D341Med (cell line): ENCODE measurements around the gene CELSR3.
A peak's percentile ranks its signal among the peaks of the same experiment; 100 is the strongest.

Experiments used
- DNase-seq: peaks from one replicate; pipeline ENCODE4 v3.0.0; 2012; ENCODE audit warnings: low spot score

CELSR3 gene

DNA sequence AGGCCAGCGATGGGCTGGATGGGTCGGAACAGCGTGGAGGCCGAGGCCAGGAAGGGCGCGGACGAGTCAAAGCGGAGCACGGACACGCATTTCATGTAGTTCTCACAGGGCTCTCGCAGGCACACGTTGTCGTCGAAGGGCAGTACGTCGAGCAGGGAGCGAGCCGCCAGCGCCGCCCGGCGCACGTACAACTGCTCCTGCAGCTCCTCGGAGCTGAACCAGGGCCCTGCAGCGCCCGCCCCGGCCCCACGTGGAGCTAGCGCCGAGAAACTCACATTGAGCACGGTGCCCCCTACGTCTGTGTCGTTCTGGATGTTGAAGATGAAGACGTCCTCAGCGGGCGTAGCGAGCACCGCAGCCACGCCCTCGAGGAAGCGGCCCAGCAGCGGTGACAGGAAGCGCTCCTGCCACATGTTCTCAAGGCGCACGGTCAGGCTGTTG is 5.8 kb downstream of the CELSR3 start:
- DNase-seq = no peak

- DNase-seq = no peak
Observed at GRCh38 chr3:48656061-48656840, 6.4 kb downstream of the CELSR3 start.

DNA sequence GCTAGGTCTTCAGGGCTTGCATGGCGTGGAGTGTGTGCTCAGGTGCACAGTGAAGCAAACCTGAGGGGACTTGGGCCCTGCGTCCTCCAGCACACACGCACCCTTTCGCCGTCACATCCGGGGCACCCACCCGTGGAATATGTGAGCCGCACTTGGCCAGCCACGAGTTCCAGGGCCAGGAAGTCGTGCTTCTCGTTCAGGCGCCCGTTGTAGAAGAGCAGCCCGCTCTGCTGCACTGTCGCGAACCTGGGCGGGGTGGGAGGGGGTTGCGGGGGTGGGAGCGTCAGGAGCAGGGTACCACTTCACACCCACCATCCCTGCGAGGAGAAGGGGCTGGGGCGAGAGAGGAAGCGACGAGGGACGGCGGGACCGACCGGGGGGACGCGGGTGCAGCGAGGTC is 7.1 kb downstream of the CELSR3 start:
- no peak for DNase-seq

- no peak for DNase-seq
Observed at GRCh38 chr3:48655063-48655462, 7.6 kb downstream of the CELSR3 start.

DNA sequence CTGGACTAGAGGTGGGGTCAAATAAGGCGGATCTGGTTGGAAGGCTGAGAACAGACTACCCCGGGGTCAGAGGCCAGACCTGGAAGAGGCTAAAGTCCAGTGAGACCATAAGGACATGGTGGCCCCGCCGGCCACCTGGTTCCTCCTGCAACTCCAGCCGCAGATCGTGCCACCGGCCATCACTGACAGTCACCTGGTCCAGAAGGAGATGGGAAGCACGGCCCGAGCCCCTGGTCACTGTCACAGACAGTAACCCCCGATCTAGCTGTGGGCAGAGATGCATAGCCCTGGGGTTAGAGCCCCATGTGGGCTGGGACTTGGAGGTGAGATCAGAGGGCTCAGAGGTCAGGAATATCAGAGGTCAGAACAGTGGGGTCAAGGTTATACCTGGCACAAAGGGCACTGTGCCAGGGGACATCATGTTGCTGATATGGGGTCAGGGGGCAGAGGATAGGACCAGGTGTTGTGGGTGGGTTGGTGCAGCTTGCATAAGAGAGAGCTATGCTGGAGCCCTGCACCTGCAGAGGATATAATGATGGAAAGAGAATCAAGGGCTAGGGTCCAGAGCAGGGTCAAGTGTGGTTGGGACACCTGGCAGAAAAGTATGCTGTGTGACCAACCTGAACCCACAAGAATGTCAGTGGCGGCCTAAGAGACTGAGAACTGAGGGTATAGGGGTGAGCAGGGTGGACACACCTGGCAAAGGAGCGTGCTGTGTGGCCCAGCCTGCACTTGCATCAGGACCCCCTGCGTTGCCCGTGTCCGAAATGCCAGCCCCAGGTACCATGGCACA is 9.6 kb downstream of the CELSR3 start:
- DNase-seq = no peak

DNA sequence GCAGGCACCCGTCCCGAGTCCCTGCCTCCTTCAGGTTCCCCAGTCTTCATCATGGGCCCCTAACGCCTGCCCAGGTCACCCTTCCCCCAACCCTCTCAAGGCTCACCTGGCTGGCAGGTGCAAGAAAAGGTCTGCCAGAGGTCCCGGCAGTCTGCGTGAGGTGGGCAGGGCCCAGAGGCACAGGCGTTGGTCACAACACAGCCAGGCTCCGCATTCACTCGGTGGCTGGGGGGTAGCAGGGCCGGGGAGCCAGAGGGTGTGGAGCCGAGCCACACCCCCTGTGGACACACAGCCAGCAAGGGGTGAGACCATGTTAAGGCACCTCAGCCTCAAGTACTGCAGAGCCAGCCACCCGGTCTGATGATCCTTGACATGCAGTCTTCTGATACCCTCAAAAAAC is 10.9 kb downstream of the CELSR3 start:
- no peak for DNase-seq

- no peak for DNase-seq
Observed at GRCh38 chr3:48650723-48651122, 12.0 kb downstream of the CELSR3 start.

DNA sequence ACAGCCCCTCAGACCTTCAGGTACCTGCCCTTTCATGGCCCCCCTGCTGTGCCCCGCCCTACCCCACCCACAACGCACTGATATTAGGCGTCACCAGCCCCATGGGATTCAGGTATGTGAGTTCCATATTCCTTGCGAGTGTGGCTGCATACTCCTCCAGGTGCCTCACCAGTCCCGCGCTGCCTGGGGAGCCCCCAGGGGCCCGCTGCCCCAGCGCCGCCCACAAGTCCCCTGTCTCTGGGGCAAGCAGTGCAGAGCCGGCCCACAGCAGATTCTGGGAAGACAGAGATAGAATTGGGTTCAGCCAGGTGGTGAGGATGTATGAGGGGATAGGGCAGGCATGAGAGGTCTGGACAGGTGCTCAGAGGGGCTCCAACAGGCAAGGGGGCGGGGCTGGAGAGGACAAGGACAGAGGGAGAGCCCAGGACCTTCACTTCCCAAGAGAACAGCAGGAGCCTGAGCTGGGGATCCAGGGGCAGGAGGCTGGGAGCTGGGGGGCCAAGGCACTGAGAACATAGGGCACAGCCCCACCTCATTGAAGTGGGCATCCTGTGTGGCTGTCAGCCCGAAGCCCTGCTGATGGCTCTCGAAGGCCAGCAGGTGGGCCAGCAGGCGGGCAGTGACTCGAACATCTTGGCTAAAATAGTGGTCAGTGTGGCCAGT is 14.4 kb downstream of the CELSR3 start:
- no peak for DNase-seq

- DNase-seq = no peak
Observed at GRCh38 chr3:48647714-48648113, 15.0 kb downstream of the CELSR3 start.

DNA sequence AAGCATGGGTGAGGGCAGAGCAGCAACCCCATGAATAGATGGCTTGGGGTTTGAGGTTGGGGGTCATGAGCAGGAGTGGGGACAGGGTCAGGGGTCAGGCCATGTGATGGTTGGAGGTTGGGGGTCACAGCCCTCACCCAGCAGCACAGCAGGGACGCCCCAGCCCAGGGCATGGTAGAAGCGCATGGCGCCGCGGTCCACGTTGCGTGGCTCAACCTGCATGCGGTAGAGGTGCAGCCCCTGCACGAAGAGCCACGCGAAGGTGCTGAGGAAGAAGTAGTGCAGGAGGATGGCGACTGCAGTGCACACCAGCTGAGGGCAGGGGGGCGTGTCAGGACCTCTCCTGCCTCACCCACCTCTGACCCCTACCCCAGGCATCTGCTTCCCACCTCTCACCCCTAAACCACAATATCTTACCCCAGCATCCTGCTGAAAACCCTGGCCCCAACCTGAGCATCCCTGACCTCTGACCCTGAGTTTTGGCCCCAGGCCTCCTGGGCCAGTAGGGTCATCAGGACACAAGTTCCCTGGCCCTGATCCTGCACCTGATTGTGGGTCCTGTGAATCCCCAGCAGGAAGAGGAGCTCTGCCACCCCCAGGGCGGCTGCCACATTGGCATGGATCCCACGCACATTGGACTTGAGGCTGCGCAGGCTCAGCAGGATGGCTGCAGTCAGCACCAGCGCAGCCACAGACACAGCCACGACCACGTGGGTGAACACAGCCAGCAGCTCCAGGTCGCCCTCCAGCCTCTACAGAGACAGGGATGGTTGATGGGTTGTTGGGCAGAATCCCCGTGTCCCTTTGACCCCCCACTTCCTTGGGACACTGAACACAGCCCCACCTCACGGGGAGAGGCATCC is 17.6 kb downstream of the CELSR3 start:
- no peak for DNase-seq

GRCh38 chr3:48642605-48643004 is 20.1 kb downstream of the CELSR3 start:
- DNase-seq = no peak

DNA sequence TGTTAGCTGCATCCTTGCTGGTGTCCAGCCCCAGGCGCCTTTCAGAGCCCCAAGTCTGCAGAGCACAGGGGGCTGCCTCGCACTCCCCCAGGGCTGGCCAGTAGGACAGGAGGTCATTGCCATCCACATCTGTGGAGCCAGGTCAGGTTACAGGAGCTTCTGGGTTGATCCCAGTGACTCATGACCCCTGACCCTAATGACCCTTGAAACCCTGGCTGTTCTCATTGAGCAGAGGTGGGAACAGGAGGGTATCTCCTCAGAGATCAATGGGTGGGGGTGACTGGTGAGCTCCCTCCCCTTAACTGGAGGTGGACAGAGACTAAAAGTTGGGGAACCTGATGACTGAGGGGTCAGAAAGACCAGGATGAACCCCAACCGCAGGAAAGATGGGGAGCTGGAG is 21.3 kb downstream of the CELSR3 start:
- DNase-seq = no peak

DNA sequence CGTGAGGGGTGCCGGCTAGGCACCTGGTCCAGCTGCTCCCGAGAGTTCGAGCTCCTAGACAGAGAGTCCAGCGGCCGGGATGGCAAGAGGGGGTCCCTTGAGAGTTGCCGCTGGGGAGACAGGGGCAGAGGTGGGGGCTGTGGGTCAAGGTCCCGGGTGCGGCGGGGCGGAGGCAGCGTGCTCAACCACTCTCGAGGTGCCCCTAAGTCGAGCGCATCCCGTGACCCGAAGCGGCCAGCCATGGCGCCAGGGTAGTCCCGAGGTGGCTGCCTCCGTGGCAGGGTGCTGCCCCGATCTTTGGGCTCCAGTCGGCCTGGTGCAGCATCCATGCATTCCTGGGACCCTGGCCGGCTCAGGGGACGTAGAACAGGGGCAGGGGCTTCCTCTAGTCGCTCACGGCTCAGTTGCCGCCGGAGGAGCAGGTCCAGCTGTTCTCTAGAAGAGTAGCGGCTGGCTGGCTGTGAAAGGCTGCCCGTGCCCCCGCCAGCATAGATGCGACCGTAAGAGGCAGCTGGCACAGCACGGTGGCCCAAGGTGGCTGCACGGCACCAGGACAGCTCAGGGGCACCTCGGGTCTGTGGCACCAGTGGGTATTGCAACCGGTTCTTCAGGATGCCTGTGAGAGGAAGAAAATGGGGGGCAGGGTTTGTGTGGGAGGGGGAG is 22.6 kb downstream of the CELSR3 start:
- DNase-seq = no peak

- DNase-seq = no peak
Observed at GRCh38 chr3:48637305-48637704, 25.4 kb downstream of the CELSR3 start.

- no peak for DNase-seq
Observed at GRCh38 chr3:48636149-48636655, 26.5 kb downstream of the CELSR3 start.

- DNase-seq = peak; percentile 100
Observed at GRCh38 chr3:48635222-48636021, 27.3 kb downstream of the CELSR3 start, which contains the start of gene SLC26A6. Gene SLC26A6, minus strand, starts transcription at chr3:48635461. Its CDS starts 68 bp downstream, at chr3:48635393.

DNA sequence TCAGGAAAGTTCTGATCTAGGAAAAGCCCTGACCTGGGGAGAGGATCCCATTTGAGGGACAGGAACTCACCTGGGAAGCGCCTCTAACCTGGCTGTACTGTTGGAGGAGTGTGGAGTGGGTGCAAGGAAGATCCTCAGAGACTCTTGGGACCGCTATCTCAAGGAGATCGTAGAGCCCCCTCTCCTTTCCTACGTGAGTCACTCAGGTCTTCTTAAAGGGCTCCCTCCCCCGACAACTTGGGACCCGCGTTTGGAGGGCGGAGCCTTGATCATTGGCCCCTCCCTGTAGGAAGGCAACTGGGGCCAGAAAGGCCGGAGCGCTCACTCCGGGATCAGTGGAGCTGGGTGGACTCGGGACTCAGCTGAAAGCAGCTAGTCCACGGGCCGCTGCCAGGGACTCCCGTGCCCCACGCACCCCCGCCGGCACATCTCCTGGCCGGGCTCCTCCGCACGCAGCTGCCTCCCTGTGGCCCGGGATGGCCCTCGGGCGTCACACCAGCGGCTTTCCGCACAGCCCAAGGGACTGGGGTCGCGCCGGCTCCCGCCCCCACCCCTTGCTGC is 27.9 kb downstream of the CELSR3 start:
- peak; percentile 77 for DNase-seq

- DNase-seq = no peak
Observed at GRCh38 chr3:48633743-48634142, 28.9 kb downstream of the CELSR3 start.

DNA sequence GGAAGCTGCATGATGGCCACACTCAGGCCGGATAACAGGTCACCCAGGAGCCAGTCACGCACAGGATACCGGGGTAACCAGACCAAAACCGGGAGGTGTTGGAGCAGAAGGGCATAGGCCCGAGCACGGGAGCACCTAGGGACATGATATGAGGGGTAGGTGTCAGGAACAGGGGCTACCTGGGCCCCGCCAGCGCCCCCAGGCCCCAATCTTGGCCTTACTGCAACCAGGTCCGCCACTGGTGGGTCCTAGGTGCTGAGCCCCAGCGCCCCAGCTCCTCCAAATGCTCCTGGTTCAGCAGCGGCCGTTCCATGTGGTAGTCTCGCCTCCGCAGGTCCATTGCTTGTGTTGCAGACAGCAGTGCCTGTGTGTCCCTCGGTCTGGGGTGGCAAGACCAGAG is 29.4 kb downstream of the CELSR3 start:
- DNase-seq = no peak
